ENCODE measurements around the gene VASP.

The VASP gene

DNA sequence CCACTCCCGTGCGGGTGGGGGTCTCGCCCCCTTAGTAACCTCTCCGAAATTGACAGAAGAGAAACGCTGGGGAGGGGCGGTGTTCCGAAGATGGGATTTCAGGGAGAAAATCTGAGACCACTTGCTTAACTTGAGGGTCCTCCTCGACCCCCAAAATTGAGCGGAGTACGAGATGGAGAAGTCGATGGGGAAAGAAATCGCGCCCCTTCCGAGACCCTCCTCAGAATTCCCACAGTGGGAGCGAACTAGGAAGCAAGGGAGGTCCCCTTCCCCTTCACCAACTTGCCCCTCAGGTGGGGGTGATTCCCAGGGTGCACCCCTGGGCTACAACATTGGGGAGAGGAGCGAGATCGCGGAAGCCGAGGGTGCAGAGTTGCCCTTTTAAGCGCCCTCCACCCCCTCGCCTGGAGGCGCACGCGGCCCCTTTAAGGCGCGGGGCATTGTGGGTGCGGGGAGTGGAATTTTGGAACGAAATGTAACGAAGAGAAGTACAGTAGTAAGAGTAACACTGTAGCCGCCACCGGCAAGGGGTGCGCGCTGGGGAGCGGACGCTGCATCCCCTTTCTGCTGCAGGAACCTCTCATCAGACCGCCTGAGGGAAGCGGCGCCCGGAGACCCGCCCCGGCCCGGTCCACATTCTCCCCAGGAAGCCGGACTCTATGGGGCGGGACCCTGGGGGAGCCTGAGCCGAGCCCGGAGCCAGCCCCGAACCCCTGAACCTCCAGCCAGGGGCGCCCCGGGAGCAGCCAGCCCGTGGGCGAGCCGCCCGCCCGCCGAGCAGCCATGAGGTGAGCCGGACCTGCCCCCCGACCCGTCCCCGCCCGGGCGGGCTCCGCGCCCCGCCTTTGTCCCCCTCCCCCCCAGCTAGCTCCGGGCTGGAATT, at the start of gene VASP:
VASP (plus strand) TSS at position 491 of the 883 bp plus-strand sequence; CDS start at position 784, 293 bp downstream.
- peak; percentile 96 for DNase-seq

DNA sequence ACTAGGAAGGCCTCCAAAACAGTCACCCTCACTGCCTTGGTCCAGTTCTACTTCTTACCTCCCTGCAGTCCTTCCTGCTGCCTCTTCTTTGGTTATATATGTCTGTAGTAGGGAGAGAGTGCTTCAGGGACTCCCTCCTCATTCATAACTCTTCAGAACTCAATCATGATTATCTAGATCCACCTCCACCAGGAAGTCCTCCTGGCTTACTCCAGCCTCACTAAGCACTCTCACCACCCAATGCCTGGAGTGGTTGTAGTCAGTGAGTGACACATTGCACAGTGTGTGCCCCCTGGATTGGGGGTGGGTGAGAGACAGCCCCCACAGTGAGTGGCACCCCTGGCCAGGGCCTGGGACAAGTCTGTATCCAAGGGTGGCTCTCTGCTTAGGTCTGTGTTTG, 49.5 kb upstream of the VASP start:
- DNase-seq, result no peak

DNA sequence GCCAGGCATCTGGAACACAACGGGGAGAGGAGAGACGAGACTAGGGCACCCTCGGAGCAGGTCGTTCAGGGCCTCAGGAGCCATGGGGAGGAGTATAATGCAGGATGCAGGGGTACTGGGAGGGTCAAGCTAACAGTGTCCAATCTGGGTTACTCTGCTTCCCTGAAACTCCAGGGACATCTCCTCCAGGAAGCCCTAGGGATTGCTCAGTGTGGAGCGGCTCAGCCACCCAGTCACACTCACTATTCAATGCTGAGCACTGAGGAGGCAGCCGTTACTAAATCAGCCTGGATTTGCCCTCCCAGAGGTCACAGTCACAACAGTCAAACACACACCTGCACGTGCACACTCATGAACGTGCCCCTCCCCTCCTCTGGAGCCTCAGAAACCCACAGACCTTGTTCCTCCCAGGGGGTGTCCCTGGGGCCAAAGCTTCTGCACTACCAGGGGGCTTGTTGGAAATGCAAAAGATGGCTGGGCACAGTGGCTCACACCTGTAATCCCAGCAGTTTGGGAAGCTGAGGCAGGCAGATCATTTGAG, 46.4 kb upstream of the VASP start:
- no peak for DNase-seq

DNA sequence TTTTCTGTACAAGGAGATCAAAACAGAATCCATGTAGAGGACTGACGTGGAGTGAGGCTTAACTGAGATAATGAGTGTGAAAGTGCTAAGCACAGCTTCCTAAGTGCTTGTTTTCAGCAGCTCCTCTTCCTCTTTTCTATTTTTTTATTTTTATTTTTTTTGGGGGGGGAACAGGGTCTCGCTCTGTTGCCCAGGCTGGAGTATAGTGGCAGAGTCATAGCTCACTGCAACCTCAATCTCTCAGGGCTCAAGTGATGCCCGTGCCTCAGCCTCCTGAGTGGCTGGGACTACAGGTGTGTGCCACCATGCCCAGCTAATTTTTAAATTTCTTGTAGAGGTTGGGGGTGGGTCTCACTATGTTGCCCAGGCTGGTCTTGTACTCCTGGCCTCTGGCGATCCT, 45.1 kb upstream of the VASP start:
- no peak for DNase-seq

DNA sequence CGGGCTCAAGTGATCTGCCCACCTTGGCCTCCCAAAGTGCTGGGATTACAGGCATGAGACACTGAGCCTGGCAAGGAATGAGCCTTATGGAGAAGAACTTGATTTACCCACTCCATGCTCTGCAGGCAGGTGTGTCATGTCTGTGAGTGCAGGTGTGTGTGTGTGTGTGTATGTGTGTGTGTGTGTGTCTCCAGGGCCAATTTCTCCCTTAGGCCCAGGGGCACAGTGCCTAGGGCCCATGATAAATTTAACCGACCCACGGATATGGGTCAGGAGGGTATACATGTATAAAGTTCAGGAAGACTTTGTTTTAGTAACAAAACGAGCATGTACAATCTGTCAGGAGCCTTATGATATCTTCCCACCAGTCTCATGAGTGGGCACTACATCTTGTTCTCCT, 44.0 kb upstream of the VASP start:
- DNase-seq, result no peak

DNA sequence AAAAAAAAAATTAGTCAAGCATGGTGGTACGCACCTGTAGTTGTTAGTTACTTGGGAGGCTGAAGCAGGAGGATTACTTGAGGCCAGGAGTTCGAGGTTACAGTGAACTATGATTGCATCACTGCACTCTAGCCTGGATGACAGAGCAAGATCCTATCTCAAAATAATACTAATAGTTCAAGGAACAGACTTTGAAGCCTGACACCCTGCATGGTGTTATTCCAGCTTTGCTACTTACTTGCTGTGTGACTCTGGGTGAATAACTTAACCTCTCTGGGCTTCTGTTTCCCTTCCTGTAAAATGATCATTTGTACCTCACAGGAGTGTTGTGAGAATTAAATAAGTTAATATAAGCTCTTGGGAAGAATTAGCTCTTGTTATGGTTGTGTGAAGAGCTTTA, 43.0 kb upstream of the VASP start:
- DNase-seq, result no peak

DNA sequence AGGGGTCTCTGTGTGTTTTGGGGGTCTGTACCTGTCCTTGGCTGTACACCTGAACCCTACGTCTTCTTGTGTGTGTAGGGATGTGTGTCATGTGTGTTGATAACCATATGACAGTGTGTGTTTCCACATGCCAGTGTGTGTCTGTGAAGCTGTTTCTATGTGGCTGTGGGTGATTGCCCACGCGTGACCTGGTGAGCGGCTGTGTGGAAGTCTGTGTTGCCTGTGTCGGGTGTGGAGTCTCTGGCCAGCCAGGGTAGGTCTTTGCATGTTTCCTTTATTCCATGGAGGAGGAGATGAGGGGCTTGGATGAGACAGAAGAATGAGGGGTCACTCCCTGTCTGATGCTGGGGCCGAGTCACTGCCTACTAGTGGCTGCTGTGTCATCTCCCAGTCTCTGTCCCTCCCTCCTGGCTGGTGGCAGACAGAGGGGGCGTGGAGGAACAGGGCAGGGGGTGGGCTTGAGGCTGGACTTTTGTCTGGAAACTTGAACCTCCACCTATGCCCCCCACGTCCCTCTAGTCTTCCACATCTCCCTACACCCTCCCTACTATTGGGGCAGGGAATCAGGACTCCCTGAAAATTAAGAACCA, 42.3 kb upstream of the VASP start:
- no peak for DNase-seq

DNA sequence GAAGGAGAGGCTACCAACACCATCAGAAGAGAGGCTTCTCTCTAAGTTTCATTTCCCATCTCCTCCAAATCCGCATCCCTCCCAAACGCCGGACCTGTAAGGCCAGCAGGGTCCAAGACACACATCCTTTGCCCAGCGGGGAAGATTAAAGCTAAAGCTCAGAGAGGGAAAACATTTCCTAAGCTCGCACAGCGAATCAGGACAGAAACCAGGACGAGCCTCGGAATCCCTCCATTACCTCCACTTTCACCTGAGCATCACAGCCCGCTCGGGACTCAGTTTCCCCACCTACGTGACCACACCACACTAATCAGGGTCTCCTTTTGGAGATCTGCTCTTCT, 40.2 kb upstream of the VASP start:
- DNase-seq, result no peak

DNA sequence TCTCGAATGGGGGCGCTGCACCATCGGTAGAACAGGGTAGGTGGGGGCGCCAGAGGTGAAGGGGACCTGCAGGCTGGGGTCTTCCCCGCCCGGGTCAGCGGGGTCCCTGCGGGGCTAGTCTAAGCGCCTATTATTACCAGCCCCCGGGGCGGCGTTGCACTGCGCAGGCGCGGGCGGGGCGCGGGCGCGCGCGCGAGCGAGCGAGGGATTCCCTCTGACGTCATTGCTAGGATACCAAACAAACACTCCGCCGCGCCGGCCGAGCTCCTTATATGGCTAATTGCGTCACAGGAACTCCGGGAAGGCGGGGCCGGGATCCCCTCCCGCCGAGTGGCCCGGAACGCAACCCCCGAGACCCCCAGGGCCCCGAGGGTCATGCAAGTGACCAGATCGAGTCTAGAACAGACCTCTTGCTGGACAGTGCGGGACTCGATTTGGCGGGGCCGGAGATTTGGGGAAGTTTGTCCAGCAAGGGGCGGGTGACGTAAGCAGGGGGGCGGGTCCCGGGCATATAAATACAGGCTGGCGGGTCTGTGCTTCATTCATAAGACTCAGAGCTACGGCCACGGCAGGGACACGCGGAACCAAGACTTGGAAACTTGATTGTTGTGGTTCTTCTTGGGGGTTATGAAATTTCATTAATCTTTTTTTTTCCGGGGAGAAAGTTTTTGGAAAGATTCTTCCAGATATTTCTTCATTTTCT, 39.7 kb upstream of the VASP start, which contains the start of gene FOSB:
FOSB (plus strand) TSS at position 541 of the 703 bp plus-strand sequence. CDS start 591 bp downstream, outside the sequence.
- DNase-seq, result peak; percentile 96

DNA sequence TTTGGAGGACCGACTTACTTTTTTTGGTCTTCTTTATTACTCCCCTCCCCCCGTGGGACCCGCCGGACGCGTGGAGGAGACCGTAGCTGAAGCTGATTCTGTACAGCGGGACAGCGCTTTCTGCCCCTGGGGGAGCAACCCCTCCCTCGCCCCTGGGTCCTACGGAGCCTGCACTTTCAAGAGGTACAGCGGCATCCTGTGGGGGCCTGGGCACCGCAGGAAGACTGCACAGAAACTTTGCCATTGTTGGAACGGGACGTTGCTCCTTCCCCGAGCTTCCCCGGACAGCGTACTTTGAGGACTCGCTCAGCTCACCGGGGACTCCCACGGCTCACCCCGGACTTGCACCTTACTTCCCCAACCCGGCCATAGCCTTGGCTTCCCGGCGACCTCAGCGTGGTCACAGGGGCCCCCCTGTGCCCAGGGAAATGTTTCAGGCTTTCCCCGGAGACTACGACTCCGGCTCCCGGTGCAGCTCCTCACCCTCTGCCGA, 39.1 kb upstream of the VASP start:
- peak; percentile 24 for DNase-seq

DNA sequence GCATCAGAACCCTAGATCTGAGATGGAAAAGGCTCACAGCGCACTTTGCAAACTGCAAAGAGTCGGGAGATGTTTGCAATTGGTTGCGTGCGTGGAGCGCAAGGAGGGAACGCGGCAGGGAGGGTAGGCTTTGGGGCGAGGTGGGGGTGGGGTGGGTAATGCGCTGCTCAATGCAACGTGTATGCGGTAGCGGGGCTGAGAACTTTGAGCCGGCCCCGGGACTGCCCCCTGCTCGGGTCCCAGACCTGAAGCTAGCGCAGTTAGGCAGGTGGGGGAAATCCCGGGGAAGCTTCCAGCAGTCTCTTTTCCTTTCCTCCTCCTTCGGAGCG, 38.5 kb upstream of the VASP start:
- no peak for DNase-seq

DNA sequence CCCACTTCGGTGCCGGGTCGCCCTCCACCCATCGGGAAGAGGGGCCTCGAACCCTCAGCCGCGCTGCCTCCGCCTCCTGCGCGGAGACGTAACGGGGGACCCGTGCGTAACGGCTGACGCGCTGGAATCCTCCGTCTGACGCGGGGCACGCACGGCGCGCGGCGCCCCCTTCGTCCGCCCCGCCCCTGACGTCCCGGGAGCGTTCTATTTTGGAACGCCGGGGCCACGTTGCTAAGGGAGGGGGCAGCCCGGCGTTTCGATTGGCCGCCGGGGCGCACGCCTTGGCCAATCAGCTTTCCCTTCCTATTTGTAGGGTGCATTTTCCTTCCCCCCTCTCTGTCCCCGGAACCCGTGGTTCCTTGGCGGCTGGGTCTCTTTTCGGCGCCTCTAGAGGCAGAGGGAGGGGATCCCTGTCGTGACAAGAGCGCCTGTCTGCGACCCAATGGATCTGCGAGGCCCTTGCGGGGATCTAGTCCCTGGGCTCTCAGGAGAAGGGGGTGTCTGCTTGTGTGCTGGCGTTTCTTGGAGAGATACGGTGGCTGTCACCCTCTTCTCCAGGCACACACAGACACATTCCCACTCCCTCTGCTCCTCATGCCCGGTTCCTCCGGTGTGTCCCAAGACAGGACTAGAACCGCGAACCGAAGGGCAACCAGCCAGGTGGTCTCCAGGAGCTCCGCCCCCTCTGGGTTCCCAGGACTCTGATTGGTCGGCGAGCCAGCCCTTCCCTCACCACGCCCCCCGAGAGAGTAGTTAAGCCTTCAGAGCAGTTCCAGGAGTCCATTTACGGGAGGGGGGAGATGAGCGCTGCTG, 37.9 kb upstream of the VASP start:
- DNase-seq, result peak; percentile 94

DNA sequence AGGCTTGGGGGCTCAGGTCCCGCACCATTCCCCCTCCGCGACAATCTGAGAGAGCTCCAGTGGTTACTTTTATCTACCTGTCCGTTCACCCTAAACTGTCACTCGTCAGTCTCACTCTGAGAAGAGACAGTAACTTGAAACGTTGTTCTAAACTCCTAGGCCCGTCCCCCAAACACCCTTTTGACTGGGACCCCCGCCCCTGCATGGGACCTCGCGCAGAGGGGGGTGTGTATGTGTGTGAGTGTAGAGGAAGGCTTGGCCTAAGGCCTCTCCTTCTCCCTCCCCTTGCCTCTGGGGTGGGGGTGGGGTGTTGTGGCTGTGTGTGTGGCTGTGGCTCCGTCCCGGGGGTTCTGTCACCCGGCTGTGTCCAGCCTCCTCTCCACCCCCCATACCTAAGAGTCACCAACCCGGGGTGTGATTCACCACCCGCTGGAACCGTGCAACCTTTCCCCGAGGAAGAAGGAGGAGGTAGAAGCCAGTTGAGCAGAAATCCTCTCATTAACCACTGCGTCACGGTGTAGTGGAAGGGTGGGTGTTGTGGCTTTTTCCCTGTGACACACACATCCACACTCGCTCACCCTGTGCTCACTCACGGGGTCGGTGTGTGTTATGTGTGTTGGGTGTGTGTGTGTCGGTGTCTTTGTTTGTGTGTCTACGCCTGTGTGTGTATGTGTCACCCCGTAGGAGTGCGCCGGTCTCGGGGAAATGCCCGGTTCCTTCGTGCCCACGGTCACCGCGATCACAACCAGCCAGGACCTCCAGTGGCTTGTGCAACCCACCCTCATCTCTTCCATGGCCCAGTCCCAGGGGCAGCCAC, 37.1 kb upstream of the VASP start:
- DNase-seq, result peak; percentile 53

DNA sequence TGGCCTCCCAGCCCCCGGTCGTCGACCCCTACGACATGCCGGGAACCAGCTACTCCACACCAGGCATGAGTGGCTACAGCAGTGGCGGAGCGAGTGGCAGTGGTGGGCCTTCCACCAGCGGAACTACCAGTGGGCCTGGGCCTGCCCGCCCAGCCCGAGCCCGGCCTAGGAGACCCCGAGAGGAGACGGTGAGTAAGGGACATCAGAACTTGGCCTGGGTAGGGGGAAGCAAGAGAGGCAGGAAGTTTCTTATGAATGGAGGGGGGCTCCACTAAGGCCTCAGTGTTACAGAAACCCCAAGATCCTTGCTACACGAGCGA, 36.6 kb upstream of the VASP start:
- DNase-seq, result no peak

DNA sequence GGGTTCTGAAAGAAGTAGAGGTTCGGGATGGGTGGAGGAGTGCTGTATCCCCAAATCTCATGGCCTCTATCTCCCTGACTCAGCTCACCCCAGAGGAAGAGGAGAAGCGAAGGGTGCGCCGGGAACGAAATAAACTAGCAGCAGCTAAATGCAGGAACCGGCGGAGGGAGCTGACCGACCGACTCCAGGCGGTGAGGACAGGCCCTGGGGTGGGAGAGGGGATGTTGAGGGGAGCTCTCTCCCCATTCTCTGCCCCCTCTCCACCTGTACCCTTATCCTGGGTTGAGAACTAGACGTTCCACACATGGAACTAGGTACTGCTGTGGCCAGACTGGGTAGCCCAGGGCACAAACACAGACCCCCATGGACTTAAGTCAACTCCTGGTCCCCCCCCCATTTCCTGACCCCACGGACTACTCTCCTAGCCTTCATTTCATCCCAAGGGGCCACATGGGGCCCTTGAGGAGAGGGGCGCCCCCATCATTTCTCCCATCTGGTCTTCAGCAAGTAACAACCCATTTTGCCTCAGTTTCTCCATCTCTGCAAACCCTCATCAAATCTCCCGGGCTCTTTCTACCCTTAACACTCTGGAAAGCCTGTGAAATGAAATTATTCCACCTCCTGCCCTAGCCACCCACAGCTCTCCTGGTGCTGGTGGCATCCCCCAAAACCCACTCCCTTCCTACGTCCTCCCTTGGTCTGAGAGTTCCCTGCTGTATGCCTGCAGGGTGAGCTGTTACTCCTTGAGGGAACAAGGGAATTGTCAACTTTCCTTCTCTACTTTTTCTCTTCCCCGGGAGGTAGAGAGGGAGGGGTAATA, 36.0 kb upstream of the VASP start:
- no peak for DNase-seq

DNA sequence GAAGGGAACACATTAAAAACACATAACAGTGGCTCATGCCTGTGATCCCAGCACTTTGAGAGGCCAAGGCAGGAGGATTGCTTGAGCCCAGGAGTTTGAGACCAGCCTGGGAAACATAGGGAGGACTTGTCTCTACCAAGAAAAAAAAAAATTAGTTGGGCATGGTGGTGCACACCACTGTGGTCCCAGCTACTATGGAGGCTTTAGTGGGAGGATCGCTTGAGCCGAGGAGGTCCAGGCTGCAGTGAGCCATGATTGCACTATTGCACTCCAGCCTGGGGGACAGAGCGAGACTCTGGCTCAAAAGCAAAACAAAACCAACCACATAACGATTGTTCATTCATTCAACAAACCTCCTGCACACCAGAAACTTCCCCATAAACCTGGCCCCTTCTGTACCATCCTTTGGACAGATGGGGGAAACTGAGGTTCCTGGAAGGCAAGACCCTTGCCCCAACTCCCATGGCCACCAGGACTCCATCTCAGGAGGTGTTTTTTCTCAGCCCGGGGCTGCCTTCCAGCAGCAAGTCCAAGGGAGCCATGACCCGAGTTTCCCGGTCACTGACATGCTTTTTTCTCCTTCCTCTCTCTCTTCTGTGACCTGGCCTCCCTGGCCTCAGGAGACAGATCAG, 35.2 kb upstream of the VASP start:
- DNase-seq, result no peak

DNA sequence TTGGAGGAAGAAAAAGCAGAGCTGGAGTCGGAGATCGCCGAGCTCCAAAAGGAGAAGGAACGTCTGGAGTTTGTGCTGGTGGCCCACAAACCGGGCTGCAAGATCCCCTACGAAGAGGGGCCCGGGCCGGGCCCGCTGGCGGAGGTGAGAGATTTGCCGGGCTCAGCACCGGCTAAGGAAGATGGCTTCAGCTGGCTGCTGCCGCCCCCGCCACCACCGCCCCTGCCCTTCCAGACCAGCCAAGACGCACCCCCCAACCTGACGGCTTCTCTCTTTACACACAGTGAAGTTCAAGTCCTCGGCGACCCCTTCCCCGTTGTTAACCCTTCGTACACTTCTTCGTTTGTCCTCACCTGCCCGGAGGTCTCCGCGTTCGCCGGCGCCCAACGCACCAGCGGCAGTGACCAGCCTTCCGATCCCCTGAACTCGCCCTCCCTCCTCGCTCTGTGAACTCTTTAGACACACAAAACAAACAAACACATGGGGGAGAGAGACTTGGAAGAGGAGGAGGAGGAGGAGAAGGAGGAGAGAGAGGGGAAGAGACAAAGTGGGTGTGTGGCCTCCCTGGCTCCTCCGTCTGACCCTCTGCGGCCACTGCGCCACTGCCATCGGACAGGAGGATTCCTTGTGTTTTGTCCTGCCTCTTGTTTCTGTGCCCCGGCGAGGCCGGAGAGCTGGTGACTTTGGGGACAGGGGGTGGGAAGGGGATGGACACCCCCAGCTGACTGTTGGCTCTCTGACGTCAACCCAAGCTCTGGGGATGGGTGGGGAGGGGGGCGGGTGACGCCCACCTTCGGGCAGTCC, 34.5 kb upstream of the VASP start:
- no peak for DNase-seq

DNA sequence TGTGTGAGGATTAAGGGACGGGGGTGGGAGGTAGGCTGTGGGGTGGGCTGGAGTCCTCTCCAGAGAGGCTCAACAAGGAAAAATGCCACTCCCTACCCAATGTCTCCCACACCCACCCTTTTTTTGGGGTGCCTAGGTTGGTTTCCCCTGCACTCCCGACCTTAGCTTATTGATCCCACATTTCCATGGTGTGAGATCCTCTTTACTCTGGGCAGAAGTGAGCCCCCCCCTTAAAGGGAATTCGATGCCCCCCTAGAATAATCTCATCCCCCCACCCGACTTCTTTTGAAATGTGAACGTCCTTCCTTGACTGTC, 34.0 kb upstream of the VASP start:
- DNase-seq, result no peak

DNA sequence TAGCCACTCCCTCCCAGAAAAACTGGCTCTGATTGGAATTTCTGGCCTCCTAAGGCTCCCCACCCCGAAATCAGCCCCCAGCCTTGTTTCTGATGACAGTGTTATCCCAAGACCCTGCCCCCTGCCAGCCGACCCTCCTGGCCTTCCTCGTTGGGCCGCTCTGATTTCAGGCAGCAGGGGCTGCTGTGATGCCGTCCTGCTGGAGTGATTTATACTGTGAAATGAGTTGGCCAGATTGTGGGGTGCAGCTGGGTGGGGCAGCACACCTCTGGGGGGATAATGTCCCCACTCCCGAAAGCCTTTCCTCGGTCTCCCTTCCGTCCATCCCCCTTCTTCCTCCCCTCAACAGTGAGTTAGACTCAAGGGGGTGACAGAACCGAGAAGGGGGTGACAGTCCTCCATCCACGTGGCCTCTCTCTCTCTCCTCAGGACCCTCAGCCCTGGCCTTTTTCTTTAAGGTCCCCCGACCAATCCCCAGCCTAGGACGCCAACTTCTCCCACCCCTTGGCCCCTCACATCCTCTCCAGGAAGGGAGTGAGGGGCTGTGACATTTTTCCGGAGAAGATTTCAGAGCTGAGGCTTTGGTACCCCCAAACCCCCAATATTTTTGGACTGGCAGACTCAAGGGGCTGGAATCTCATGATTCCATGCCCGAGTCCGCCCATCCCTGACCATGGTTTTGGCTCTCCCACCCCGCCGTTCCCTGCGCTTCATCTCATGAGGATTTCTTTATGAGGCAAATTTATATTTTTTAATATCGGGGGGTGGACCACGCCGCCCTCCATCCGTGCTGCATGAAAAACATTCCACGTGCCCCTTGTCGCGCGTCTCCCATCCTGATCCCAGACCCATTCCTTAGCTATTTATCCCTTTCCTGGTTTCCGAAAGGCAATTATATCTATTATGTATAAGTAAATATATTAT, 33.3 kb upstream of the VASP start:
- no peak for DNase-seq
